ENCODE data around the gene DYRK4. TPM values are rescaled to one million over a fixed set of nuclear protein-coding genes. Genes with fewer than 3 reads are reported as not detected.

DYRK4 gene
- total and polyA plus RNA-seq, 2 donors (not counting 1 experiment from before 2014, with no cell fraction given) = 55.2 to 63.1 TPM

DNA sequence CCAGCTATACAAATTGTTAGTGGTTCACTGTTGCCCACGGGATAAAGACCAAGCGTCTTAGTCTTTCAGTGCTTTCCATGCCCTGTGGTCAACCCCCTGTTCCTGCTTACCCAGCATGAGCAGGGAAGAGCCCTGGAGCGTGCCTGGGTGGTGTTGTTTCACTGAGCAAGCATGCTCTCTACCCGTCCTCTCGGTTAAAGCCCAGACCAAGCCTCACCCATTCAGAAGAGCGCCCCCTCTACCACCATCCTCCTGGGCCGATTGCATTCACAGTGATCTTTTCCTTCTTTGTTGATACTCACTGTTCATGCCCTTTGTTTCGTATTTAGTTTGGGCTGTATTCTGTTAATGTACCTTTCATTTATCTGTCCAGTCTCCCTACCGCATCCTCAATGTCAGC, 25.1 kb downstream of the DYRK4 start:
- Histone ChIP-seq H3K9me3 (ENCODE audit: control insufficient read depth, insufficient read depth, low read depth, low read length) (no peaks in the 10 kb centered on the region), H3K4me1 (ENCODE audit: control insufficient read depth, extremely low read depth, insufficient read depth, low read length) (no peaks in the 10 kb centered on the region), H3K79me2 (ENCODE audit: control insufficient read depth, insufficient read depth, low read length) (no peaks in the 10 kb centered on the region), H3K9ac (ENCODE audit: insufficient read depth, low read length) (no peak overlapping the region), H3K36me3 (ENCODE audit: control insufficient read depth, insufficient read depth, low read length) (no peaks in the 10 kb centered on the region), H2AFZ (ENCODE audit: low read length) (no peak overlapping the region), H3K27me3 (ENCODE audit: control insufficient read depth, insufficient read depth, low read length) (peaks cover 3% of the 10 kb centered on the region), H4K20me1 (ENCODE audit: control insufficient read depth, extremely low read depth, insufficient read depth, low read length) (no peaks in the 10 kb centered on the region), H3K4me3 (replicated peaks in 1 of 4; ENCODE audit: control extremely low read depth in 1 of 4, insufficient read depth in 1 of 4, low read depth in 3 of 4, low read length in 4 of 4) (no peak overlapping the region), H3K27ac (ENCODE audit: insufficient read depth, low read length) (no peak overlapping the region), H3K4me2 (ENCODE audit: extremely low read depth, insufficient read depth, low read length) (no peak overlapping the region)
- no peak for TF ChIP-seq EZH2 (IDR thresholded peaks at IDR 0.05; ENCODE audit: low read length, missing control alignments)
- DNase-seq (ENCODE audit: low read depth in 2 of 2) = no peak

DNA sequence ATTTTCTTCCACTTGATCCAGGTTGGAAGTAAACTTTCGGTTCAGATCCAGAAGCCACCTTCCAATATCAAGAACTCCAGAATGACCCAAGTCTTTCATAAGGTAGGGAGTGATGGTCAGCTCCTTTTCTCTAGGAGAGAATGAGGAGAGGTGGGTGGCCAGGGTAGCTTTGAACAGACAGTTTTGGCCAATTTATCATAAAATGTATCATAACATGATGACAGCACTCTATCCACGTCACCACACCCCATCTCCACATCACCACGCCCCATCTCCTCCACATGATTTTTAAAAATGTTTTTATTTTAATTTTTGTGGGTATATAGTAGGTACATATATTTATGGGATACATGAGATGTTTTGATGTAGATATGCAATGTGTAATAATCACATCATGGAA, 26.9 kb downstream of the DYRK4 start:
- DNase-seq (ENCODE audit: low read depth in 2 of 2) = no peak
- Histone ChIP-seq H3K27me3 (ENCODE audit: control insufficient read depth, insufficient read depth, low read length) (peaks cover 3% of the 10 kb centered on the region), H3K4me3 (replicated peaks in 1 of 4; ENCODE audit: control extremely low read depth in 1 of 4, insufficient read depth in 1 of 4, low read depth in 3 of 4, low read length in 4 of 4) (no peak overlapping the region), H3K27ac (ENCODE audit: insufficient read depth, low read length) (no peak overlapping the region), H3K79me2 (ENCODE audit: control insufficient read depth, insufficient read depth, low read length) (no peaks in the 10 kb centered on the region), H3K4me1 (ENCODE audit: control insufficient read depth, extremely low read depth, insufficient read depth, low read length) (no peaks in the 10 kb centered on the region), H3K9ac (ENCODE audit: insufficient read depth, low read length) (no peak overlapping the region), H4K20me1 (ENCODE audit: control insufficient read depth, extremely low read depth, insufficient read depth, low read length) (no peaks in the 10 kb centered on the region), H3K36me3 (ENCODE audit: control insufficient read depth, insufficient read depth, low read length) (no peaks in the 10 kb centered on the region), H3K4me2 (ENCODE audit: extremely low read depth, insufficient read depth, low read length) (no peak overlapping the region), H3K9me3 (ENCODE audit: control insufficient read depth, insufficient read depth, low read depth, low read length) (no peaks in the 10 kb centered on the region), H2AFZ (ENCODE audit: low read length) (no peak overlapping the region)
- no peak for TF ChIP-seq EZH2 (IDR thresholded peaks at IDR 0.05; ENCODE audit: low read length, missing control alignments)
- TF ChIP-seq, protein P1, sequence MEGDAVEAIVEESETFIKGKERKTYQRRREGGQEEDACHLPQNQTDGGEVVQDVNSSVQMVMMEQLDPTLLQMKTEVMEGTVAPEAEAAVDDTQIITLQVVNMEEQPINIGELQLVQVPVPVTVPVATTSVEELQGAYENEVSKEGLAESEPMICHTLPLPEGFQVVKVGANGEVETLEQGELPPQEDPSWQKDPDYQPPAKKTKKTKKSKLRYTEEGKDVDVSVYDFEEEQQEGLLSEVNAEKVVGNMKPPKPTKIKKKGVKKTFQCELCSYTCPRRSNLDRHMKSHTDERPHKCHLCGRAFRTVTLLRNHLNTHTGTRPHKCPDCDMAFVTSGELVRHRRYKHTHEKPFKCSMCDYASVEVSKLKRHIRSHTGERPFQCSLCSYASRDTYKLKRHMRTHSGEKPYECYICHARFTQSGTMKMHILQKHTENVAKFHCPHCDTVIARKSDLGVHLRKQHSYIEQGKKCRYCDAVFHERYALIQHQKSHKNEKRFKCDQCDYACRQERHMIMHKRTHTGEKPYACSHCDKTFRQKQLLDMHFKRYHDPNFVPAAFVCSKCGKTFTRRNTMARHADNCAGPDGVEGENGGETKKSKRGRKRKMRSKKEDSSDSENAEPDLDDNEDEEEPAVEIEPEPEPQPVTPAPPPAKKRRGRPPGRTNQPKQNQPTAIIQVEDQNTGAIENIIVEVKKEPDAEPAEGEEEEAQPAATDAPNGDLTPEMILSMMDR (conservative IDR thresholded peaks at IDR 0.05 in 1 of 2, IDR thresholded peaks at IDR 0.05 in 1 of 2; ENCODE audit: low read depth in 1 of 2, low read length in 2 of 2) = no peak

DNA sequence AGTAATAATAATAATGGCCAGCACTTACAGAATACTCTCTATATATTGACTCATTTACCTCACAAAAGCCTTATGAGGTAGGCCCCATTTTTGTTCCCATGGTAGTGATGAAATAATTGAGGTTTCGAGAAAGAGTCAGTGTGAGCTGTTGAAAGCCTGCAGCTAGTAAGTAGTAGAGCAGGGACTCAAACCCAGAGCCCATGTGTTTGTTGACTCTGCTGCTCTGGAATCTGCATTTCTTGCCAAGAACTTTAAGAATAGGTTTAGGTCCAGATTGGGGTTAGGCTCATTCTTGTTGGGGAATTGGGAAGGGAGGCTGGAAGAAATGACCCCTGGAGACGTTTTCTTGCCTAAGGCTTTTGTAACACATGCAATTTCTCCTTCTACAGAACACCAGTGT, 27.9 kb downstream of the DYRK4 start:
- peaks cover 3% of the 10 kb centered on the region for H3K27me3 ChIP-seq (ENCODE audit: control insufficient read depth, insufficient read depth, low read length)
- DNase-seq (ENCODE audit: low read depth in 2 of 2) = no peak
- TF ChIP-seq EZH2 (IDR thresholded peaks at IDR 0.05; ENCODE audit: low read length, missing control alignments) = no peak
- TF ChIP-seq, protein P1 (conservative IDR thresholded peaks at IDR 0.05 in 1 of 2, IDR thresholded peaks at IDR 0.05 in 1 of 2; ENCODE audit: low read depth in 1 of 2, low read length in 2 of 2) = no peak
- no peak overlapping the region for H3K27ac ChIP-seq (ENCODE audit: insufficient read depth, low read length)
- H2AFZ ChIP-seq (ENCODE audit: low read length) = no peak overlapping the region
- H3K36me3 ChIP-seq (ENCODE audit: control insufficient read depth, insufficient read depth, low read length) = no peaks in the 10 kb centered on the region
- H3K4me3 ChIP-seq (replicated peaks in 1 of 4; ENCODE audit: control extremely low read depth in 1 of 4, insufficient read depth in 1 of 4, low read depth in 3 of 4, low read length in 4 of 4) = no peak overlapping the region
- H3K4me1 ChIP-seq (ENCODE audit: control insufficient read depth, extremely low read depth, insufficient read depth, low read length) = no peaks in the 10 kb centered on the region
- no peak overlapping the region for H3K9ac ChIP-seq (ENCODE audit: insufficient read depth, low read length)
- H4K20me1 ChIP-seq (ENCODE audit: control insufficient read depth, extremely low read depth, insufficient read depth, low read length) = no peaks in the 10 kb centered on the region
- H3K79me2 ChIP-seq (ENCODE audit: control insufficient read depth, insufficient read depth, low read length) = no peaks in the 10 kb centered on the region
- H3K4me2 ChIP-seq (ENCODE audit: extremely low read depth, insufficient read depth, low read length) = no peak overlapping the region
- no peaks in the 10 kb centered on the region for H3K9me3 ChIP-seq (ENCODE audit: control insufficient read depth, insufficient read depth, low read depth, low read length)
